Endothelial cell of umbilical vein (primary cell): ENCODE results near the gene CRYBA4. TPM values are rescaled to one million over a fixed set of nuclear protein-coding genes. Genes with fewer than 3 reads are reported as not detected.

Experiments used
- BruUV-seq: library from RNA; stranded (reverse); fragments of 400-500 nt; replicated peaks from 2 replicates; lab custom pipeline; 2021; lab: Mats Ljungman, UMichigan
- CTCF ChIA-PET: fragments of 300-600, 350-600 bp; sonication (Branson Sonifier 250); formaldehyde crosslinking; loops from one replicate; lab custom pipeline; 2021; ENCODE audit warnings: antibody characterized with exemption, inconsistent platforms; lab: Charles Lee
- POLR2A ChIA-PET: fragments of 300-600, 350-600 bp; sonication (Branson Sonifier 250); formaldehyde crosslinking; loops from one replicate; lab custom pipeline; 2021; ENCODE audit warnings: antibody characterized with exemption, inconsistent platforms; lab: Charles Lee
- DNase-seq: peaks from one replicate; pipeline ENCODE4 v3.0.0-alpha.2; 2011; ENCODE audit warnings: low read depth, low spot score
- FAIRE-seq: peaks from 2 replicates; lab custom pipeline; 2011; peaks lifted over from hg19 to GRCh38; lab: Jason Lieb, UNC
- H2AFZ ChIP-seq: 2 replicates; pipeline ENCODE4 v1.6.0; 2012; ENCODE audit warnings: low read depth, low read length, control low read depth, inconsistent platforms
- H3K27ac ChIP-seq: 2 replicates; pipeline ENCODE4 v1.5.1; 2011; ENCODE audit warnings: low read depth, mild to moderate bottlenecking, control low read depth, low read length, moderate library complexity; ENCODE audit not compliant: insufficient read depth
- H3K27me3 ChIP-seq, 2 experiments: 2 replicates each; pipeline versions ENCODE4 v1.6.0 to v1.6.1; 2011; ENCODE audit warnings: low read length in 2 of 2, mixed read lengths in 1 of 2; ENCODE audit not compliant: control insufficient read depth in 2 of 2, insufficient read depth in 2 of 2
- H3K36me3 ChIP-seq, 2 experiments: 2 replicates in 1 of 2; 3 replicates in 1 of 2; pipeline ENCODE4 v1.5.1; 2011; ENCODE audit warnings: low read length in 2 of 2, mild to moderate bottlenecking in 1 of 2, moderate library complexity in 1 of 2; ENCODE audit not compliant: control insufficient read depth in 2 of 2, insufficient read depth in 2 of 2; ENCODE audit errors: extremely low read depth in 1 of 2
- H3K4me1 ChIP-seq: 3 replicates; pipeline ENCODE4 v1.5.1; 2011; ENCODE audit warnings: mild to moderate bottlenecking, low read length; ENCODE audit not compliant: control insufficient read depth, insufficient read depth; ENCODE audit errors: extremely low read depth
- H3K4me2 ChIP-seq: 2 replicates; pipeline ENCODE4 v1.6.1; 2011; ENCODE audit warnings: low read length, control low read depth, mixed read lengths; ENCODE audit not compliant: insufficient read depth
- H3K4me3 ChIP-seq, 3 experiments: fragments of 200-600 bp in 1 of 3; sonication (generic), shearing (Covaris generic) in 1 of 3; replicated peaks in 1 of 3; 2 replicates each; pipeline ENCODE4 v1.5.1; 2011 to 2016; ENCODE audit warnings: control low read depth in 3 of 3, low read length in 3 of 3, mild to moderate bottlenecking in 2 of 3, inconsistent platforms in 1 of 3, low read depth in 1 of 3, moderate library complexity in 1 of 3; ENCODE audit not compliant: insufficient read depth in 1 of 3
- H3K79me2 ChIP-seq: 2 replicates; pipeline ENCODE4 v1.6.0; 2012; ENCODE audit warnings: low read length, inconsistent platforms; ENCODE audit not compliant: control insufficient read depth, insufficient read depth
- H3K9ac ChIP-seq: replicated peaks from 2 replicates; pipeline ENCODE3; 2011; ENCODE audit warnings: low read length, control low read depth; ENCODE audit not compliant: insufficient read depth; ENCODE audit errors: extremely low read depth
- H3K9me1 ChIP-seq: replicated peaks from 3 replicates; pipeline ENCODE4 v1.6.0; 2011; ENCODE audit warnings: mild to moderate bottlenecking, low read length; ENCODE audit not compliant: control insufficient read depth, insufficient read depth; ENCODE audit errors: extremely low read depth
- H3K9me3 ChIP-seq: replicated peaks from 2 replicates; pipeline ENCODE4 v1.5.1; 2012; ENCODE audit warnings: low read length, inconsistent platforms; ENCODE audit not compliant: control insufficient read depth, insufficient read depth
- H4K20me1 ChIP-seq: replicated peaks from 2 replicates; pipeline ENCODE3; 2011; ENCODE audit warnings: mild to moderate bottlenecking, low read length; ENCODE audit not compliant: control insufficient read depth, insufficient read depth; ENCODE audit errors: extremely low read depth
- EZH2 ChIP-seq: IDR thresholded peaks from 2 replicates; pipeline ENCODE4 v1.6.1; 2012; ENCODE audit warnings: borderline replicate concordance, low read depth, mild to moderate bottlenecking, moderate library complexity, low read length, inconsistent platforms; ENCODE audit not compliant: severe bottlenecking
- FOS ChIP-seq: IDR thresholded peaks from 2 replicates; pipeline ENCODE4 v1.6.1; 2011; ENCODE audit warnings: mild to moderate bottlenecking, low read length, moderate library complexity, borderline replicate concordance; ENCODE audit not compliant: insufficient read depth
- GATA2 ChIP-seq: IDR thresholded peaks from 2 replicates; pipeline ENCODE4 v1.7.0; 2011; ENCODE audit warnings: low read depth, mild to moderate bottlenecking, moderate library complexity, mixed read lengths, low read length; ENCODE audit not compliant: insufficient read length, insufficient read depth
- JUN ChIP-seq: IDR thresholded peaks from 2 replicates; pipeline ENCODE4 v1.6.1; 2011; ENCODE audit warnings: borderline replicate concordance, low read depth; ENCODE audit not compliant: insufficient read length, insufficient read depth
- MYC ChIP-seq: IDR thresholded peaks from one replicate; pipeline ENCODE4 v1.6.1; 2011; ENCODE audit warnings: mild to moderate bottlenecking, low read depth, low read length
- POLR2A ChIP-seq: IDR thresholded peaks from 2 replicates; pipeline ENCODE4 v1.6.1; 2012; ENCODE audit warnings: low read depth, mild to moderate bottlenecking, control low read depth, low read length
- POLR2AphosphoS5 ChIP-seq: IDR thresholded peaks from 2 replicates; pipeline ENCODE4 v1.6.1; 2012; ENCODE audit warnings: low read depth, mild to moderate bottlenecking, control low read depth, low read length, moderate library complexity; ENCODE audit not compliant: insufficient read depth
- dilution Hi-C: fragments of 300-500 bp; cut with MboI; formaldehyde crosslinking; loops from one replicate; pipeline ENCODE4 v1.15.0; 2019; ENCODE audit warnings: low sequenced_read_pairs; ENCODE audit not compliant: extremely low pct_ligation_motif_present
- intact Hi-C: fragments of 100-400 bp; cut with micrococcal nuclease; formaldehyde crosslinking; loops from one replicate; pipeline ENCODE4 v1.10.0; 2022
- polyA plus RNA-seq, 4 experiments: library from polyadenylated mRNA; depleted of rRNA in 3 of 4; stranded (reverse) in 3 of 4; unstranded in 1 of 4; fragments of >200 nt; gene quantifications; 2 replicates each; pipeline versions ENCODE4 v1.2.1 to v1.2.3, GENCODE V29; 2011 to 2012; ENCODE audit warnings: missing spikeins in 1 of 4
- total RNA-seq: library from RNA; stranded (reverse); gene quantifications from 2 replicates; pipeline ENCODE4 v1.2.3, GENCODE V29; 2021
- TF ChIP-seq, protein P1 (sequence below), 2 donors: IDR thresholded peaks; 1 replicate in 1 of 2; 2 replicates in 1 of 2; pipeline ENCODE4 v1.5.1; 2011; ENCODE audit warnings: low read length in 2 of 2, mild to moderate bottlenecking in 2 of 2, moderate library complexity in 2 of 2, control low read depth in 1 of 2, inconsistent platforms in 1 of 2, low read depth in 1 of 2; ENCODE audit not compliant: insufficient read depth in 1 of 2; ENCODE audit errors: extremely low read depth in 1 of 2

Gene CRYBA4
- total and polyA plus RNA-seq, 2 donors (not counting 3 experiments of a cell fraction or from before 2014, with no cell fraction given) = not detected

DNA sequence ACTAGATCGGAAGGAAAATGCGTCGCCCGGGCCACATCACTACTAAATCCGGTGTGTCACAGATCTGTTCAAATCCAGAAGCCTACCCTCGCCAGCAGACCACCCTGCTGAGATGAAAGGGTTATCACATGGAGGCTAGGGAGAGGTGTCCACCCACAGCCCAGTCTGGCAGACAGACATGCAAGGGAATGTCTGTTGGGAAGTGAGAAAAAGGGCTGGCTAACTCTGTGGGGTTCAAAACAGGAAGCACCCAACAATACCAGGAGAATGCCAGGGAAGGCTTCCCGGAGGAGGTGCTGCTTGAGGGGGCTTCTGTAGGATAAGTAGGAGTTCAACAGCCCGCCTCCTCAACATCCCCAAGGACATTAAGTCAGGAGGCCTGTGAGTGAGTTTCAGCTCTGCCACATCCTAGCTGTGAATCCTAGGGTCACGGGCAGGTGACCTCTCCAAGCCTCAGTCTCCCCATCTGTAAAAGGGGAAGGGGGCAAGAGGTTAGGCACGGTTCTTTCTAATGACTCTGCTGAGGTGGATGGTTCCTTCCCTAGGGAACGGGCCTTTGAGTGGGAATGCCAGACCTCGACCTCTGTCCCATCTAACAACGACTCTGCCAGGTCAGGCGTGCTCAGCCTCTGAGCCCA lies 32.9 kb upstream of the CRYBA4 start:
- TF ChIP-seq JUN (no peak), POLR2AphosphoS5 (no peak), MYC (no peak), FOS (no peak), EZH2 (no peak), GATA2 (no peak), POLR2A (no peak)
- TF ChIP-seq, protein P1, sequence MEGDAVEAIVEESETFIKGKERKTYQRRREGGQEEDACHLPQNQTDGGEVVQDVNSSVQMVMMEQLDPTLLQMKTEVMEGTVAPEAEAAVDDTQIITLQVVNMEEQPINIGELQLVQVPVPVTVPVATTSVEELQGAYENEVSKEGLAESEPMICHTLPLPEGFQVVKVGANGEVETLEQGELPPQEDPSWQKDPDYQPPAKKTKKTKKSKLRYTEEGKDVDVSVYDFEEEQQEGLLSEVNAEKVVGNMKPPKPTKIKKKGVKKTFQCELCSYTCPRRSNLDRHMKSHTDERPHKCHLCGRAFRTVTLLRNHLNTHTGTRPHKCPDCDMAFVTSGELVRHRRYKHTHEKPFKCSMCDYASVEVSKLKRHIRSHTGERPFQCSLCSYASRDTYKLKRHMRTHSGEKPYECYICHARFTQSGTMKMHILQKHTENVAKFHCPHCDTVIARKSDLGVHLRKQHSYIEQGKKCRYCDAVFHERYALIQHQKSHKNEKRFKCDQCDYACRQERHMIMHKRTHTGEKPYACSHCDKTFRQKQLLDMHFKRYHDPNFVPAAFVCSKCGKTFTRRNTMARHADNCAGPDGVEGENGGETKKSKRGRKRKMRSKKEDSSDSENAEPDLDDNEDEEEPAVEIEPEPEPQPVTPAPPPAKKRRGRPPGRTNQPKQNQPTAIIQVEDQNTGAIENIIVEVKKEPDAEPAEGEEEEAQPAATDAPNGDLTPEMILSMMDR (IDR thresholded peaks at IDR 0.05; ENCODE audit: extremely low read depth in 1 of 2, insufficient read depth in 1 of 2, low read depth in 1 of 2, low read length in 2 of 2) = no peak
- intact Hi-C loops = no loop called here
- ChIA-PET CTCF (interaction anchor here (1.0 to 1.1 kb wide), 2 partner anchors 13 kb away, joined by 3 read pairs; no protein-coding TSS in a partner anchor), POLR2A (no interaction called here)
- Histone ChIP-seq H3K27me3 (peaks cover 0 to under 1% of the 10 kb centered on the region in 2 experiments), H3K27ac (peak overlapping the region; percentile 60), H3K9me1 (no peaks in the 10 kb centered on the region), H3K9ac (peak overlapping the region; percentile 70), H2AFZ (peak overlapping the region; percentile 41), H3K4me3 (peak overlapping the region; percentile 79 to 93 (median 82)), H4K20me1 (no peaks in the 10 kb centered on the region), H3K4me2 (peak overlapping the region; percentile 75), H3K9me3 (no peaks in the 10 kb centered on the region), H3K79me2 (peaks cover 30% of the 10 kb centered on the region), H3K4me1 (peaks cover 41% of the 10 kb centered on the region), H3K36me3 (no peaks in the 10 kb centered on the region)
- BruUV-seq = no TSS peak
- DNase-seq (no peak), FAIRE-seq (peak; percentile 46)
- dilution Hi-C loops = no loop called here
